Activated CD8-positive, alpha-beta memory T cell treated with anti-CD3 and anti-CD28 coated beads, Interleukin-2, amount 10 ng/mL, durations not matched to agents 7 days and 5 days (primary cell): ENCODE data around the gene YKT6. TPM values are rescaled to one million over a fixed set of nuclear protein-coding genes. Genes with fewer than 3 reads are reported as not detected.

Experiments
- ATAC-seq: fragments of 150-1000 bp; cut with Tn5 transposase; one replicate; pipeline ENCODE4 v1.10.0; 2021; ENCODE audit warnings: moderate library complexity
- CTCF ChIA-PET: fragments of 350-600 bp; sonication (Branson Sonifier 250); formaldehyde crosslinking; loops from one replicate; lab custom pipeline; 2021; ENCODE audit warnings: antibody characterized with exemption; lab: Charles Lee
- DNase-seq: peaks from one replicate; pipeline ENCODE4 v3.0.0-alpha.2; 2020
- H3K27ac Mint-ChIP-seq: one replicate; pipeline ENCODE4 v1.8.0; 2021; ENCODE audit warnings: mild to moderate bottlenecking, mixed read lengths
- H3K27me3 Mint-ChIP-seq: one replicate; pipeline ENCODE4 v1.8.0; 2021; ENCODE audit warnings: mixed read lengths
- H3K36me3 Mint-ChIP-seq: one replicate; pipeline ENCODE4 v1.8.0; 2021; ENCODE audit warnings: mild to moderate bottlenecking, mixed read lengths
- H3K4me1 Mint-ChIP-seq: one replicate; pipeline ENCODE4 v1.8.0; 2021; ENCODE audit warnings: mixed read lengths
- H3K4me3 Mint-ChIP-seq: one replicate; pipeline ENCODE4 v1.8.0; 2021; ENCODE audit warnings: mild to moderate bottlenecking, moderate library complexity, mixed read lengths
- H3K9me3 Mint-ChIP-seq: one replicate; pipeline ENCODE4 v1.8.0; 2022; ENCODE audit warnings: low read depth, mixed read lengths
- total RNA-seq, 2 experiments: library from RNA; stranded (reverse); gene quantifications; one replicate each; pipeline ENCODE4 v1.2.3, GENCODE V29; 2021

Gene YKT6
- 10 to 100 TPM; 57.9 to 68.3 TPM for total RNA-seq

- CTCF ChIA-PET = interaction anchor here (0.7 to 2.3 kb wide), 11 partner anchors 9 to 372 kb away, joined by 3 to 14 read pairs (median 4); no protein-coding TSS in a partner anchor
- DNase-seq (peak; percentile 98), ATAC-seq (peak; percentile 100)
- Mint-ChIP-seq H3K4me3 (peak within 1 kb of the TSS; percentile 81), H3K4me1 (peaks cover 30% of the 10 kb centered on the region), H3K36me3 (peaks cover 9% of the 10 kb centered on the region), H3K27me3 (peaks cover 7% of the 10 kb centered on the region), H3K9me3 (no peaks in the 10 kb centered on the region), H3K27ac (peak within 1 kb of the TSS; percentile 71)
Observed at GRCh38 chr7:44200699-44201461, at the start of gene YKT6. Gene YKT6 (plus strand): TSS chr7:44200978. CDS start chr7:44201136, 158 bp downstream.

GRCh38 chr7:44151956-44152355 lies 48.8 kb upstream of the YKT6 start:
- no peaks in the 10 kb centered on the region for H3K36me3 Mint-ChIP-seq
- ATAC-seq (no peak), DNase-seq (no peak)
- no peaks in the 10 kb centered on the region for H3K9me3 Mint-ChIP-seq
- no peaks in the 10 kb centered on the region for H3K4me1 Mint-ChIP-seq
- peaks cover 7% of the 10 kb centered on the region for H3K27me3 Mint-ChIP-seq
- CTCF ChIA-PET = interaction anchor here (1.1 kb wide), 1 partner anchor 10 kb away, joined by 3 read pairs; no protein-coding TSS in a partner anchor
- H3K4me3 Mint-ChIP-seq = no peak overlapping the region
- H3K27ac Mint-ChIP-seq = no peak overlapping the region

GRCh38 chr7:44152971-44153947 lies 47.5 kb upstream of the YKT6 start:
- no peak overlapping the region for H3K27ac Mint-ChIP-seq
- H3K9me3 Mint-ChIP-seq = no peaks in the 10 kb centered on the region
- no peaks in the 10 kb centered on the region for H3K4me1 Mint-ChIP-seq
- no peak for DNase-seq
- CTCF ChIA-PET = interaction anchor here (1.1 kb wide), 1 partner anchor 11 kb away, joined by 3 read pairs; no protein-coding TSS in a partner anchor
- no peak for ATAC-seq
- H3K36me3 Mint-ChIP-seq = no peaks in the 10 kb centered on the region
- H3K27me3 Mint-ChIP-seq = no peaks in the 10 kb centered on the region
- H3K4me3 Mint-ChIP-seq = no peak overlapping the region

- Mint-ChIP-seq H3K4me3 (no peak overlapping the region), H3K9me3 (no peaks in the 10 kb centered on the region), H3K27me3 (no peaks in the 10 kb centered on the region), H3K4me1 (no peaks in the 10 kb centered on the region), H3K27ac (no peak overlapping the region), H3K36me3 (no peaks in the 10 kb centered on the region)
- CTCF ChIA-PET = no interaction called here
- ATAC-seq (no peak), DNase-seq (no peak)
Observed at GRCh38 chr7:44153948-44154335, 46.8 kb upstream of the YKT6 start.

- no peak overlapping the region for H3K4me3 Mint-ChIP-seq
- H3K4me1 Mint-ChIP-seq = no peaks in the 10 kb centered on the region
- no peak for DNase-seq
- H3K9me3 Mint-ChIP-seq = no peaks in the 10 kb centered on the region
- no peaks in the 10 kb centered on the region for H3K27me3 Mint-ChIP-seq
- H3K27ac Mint-ChIP-seq = no peak overlapping the region
- CTCF ChIA-PET = no interaction called here
- no peak for ATAC-seq
- H3K36me3 Mint-ChIP-seq = no peaks in the 10 kb centered on the region
Observed at GRCh38 chr7:44154703-44155102, 46.1 kb upstream of the YKT6 start.

- H3K27me3 Mint-ChIP-seq = no peaks in the 10 kb centered on the region
- no peak overlapping the region for H3K4me3 Mint-ChIP-seq
- H3K27ac Mint-ChIP-seq = no peak overlapping the region
- H3K36me3 Mint-ChIP-seq = no peaks in the 10 kb centered on the region
- H3K4me1 Mint-ChIP-seq = no peaks in the 10 kb centered on the region
- ATAC-seq (no peak), DNase-seq (no peak)
- no peaks in the 10 kb centered on the region for H3K9me3 Mint-ChIP-seq
- CTCF ChIA-PET = no interaction called here
Observed at GRCh38 chr7:44155191-44156185, 45.3 kb upstream of the YKT6 start.

- H3K4me1 Mint-ChIP-seq = no peaks in the 10 kb centered on the region
- H3K27me3 Mint-ChIP-seq = no peaks in the 10 kb centered on the region
- H3K36me3 Mint-ChIP-seq = no peaks in the 10 kb centered on the region
- no peak for ATAC-seq
- H3K27ac Mint-ChIP-seq = no peak overlapping the region
- no peak overlapping the region for H3K4me3 Mint-ChIP-seq
- CTCF ChIA-PET = no interaction called here
- no peak for DNase-seq
- H3K9me3 Mint-ChIP-seq = no peaks in the 10 kb centered on the region
Observed at GRCh38 chr7:44156453-44157010, 44.2 kb upstream of the YKT6 start.

- no peak for DNase-seq
- Mint-ChIP-seq H3K36me3 (no peaks in the 10 kb centered on the region), H3K9me3 (no peaks in the 10 kb centered on the region), H3K4me3 (no peak overlapping the region), H3K27ac (no peak overlapping the region), H3K27me3 (no peaks in the 10 kb centered on the region), H3K4me1 (no peaks in the 10 kb centered on the region)
- no peak for ATAC-seq
- CTCF ChIA-PET = no interaction called here
Observed at GRCh38 chr7:44157116-44158080, 43.4 kb upstream of the YKT6 start.

GRCh38 chr7:44158096-44158872 lies 42.5 kb upstream of the YKT6 start:
- Mint-ChIP-seq H3K27me3 (peaks cover 6% of the 10 kb centered on the region), H3K9me3 (no peaks in the 10 kb centered on the region), H3K36me3 (no peaks in the 10 kb centered on the region), H3K27ac (no peak overlapping the region), H3K4me1 (no peaks in the 10 kb centered on the region), H3K4me3 (no peak overlapping the region)
- DNase-seq (no peak), ATAC-seq (no peak)
- CTCF ChIA-PET = no interaction called here

- H3K4me1 Mint-ChIP-seq = no peaks in the 10 kb centered on the region
- ATAC-seq (no peak), DNase-seq (no peak)
- no peak overlapping the region for H3K4me3 Mint-ChIP-seq
- no peak overlapping the region for H3K27ac Mint-ChIP-seq
- CTCF ChIA-PET = no interaction called here
- no peaks in the 10 kb centered on the region for H3K36me3 Mint-ChIP-seq
- no peaks in the 10 kb centered on the region for H3K9me3 Mint-ChIP-seq
- peaks cover 10% of the 10 kb centered on the region for H3K27me3 Mint-ChIP-seq
Observed at GRCh38 chr7:44158873-44159631, 41.7 kb upstream of the YKT6 start.
